ENCODE results near the gene ZIC1.

Gene ZIC1

GRCh38 chr3:147411815-147412241, 2.7 kb downstream of the ZIC1 start:
- DNase-seq, result no peak

- DNase-seq, result no peak
Measured at GRCh38 chr3:147412261-147412916, 3.2 kb downstream of the ZIC1 start.

- no peak for DNase-seq
Measured at GRCh38 chr3:147412917-147413685, 3.9 kb downstream of the ZIC1 start.

- DNase-seq, result no peak
Measured at GRCh38 chr3:147413686-147414389, 4.7 kb downstream of the ZIC1 start.

- DNase-seq, result no peak
Measured at GRCh38 chr3:147414390-147415138, 5.4 kb downstream of the ZIC1 start.

- no peak for DNase-seq
Measured at GRCh38 chr3:147415286-147415685, 6.1 kb downstream of the ZIC1 start.

- no peak for DNase-seq
Measured at GRCh38 chr3:147415874-147416273, 6.7 kb downstream of the ZIC1 start.

GRCh38 chr3:147416931-147417330, 7.8 kb downstream of the ZIC1 start:
- no peak for DNase-seq

- no peak for DNase-seq
Measured at GRCh38 chr3:147417551-147418295, 8.6 kb downstream of the ZIC1 start.

- DNase-seq, result no peak
Measured at GRCh38 chr3:147418371-147418781, 9.2 kb downstream of the ZIC1 start.

GRCh38 chr3:147418808-147419701, 9.9 kb downstream of the ZIC1 start:
- no peak for DNase-seq

- DNase-seq, result no peak
Measured at GRCh38 chr3:147419781-147420224, 10.6 kb downstream of the ZIC1 start.

GRCh38 chr3:147420353-147421183, 11.4 kb downstream of the ZIC1 start:
- DNase-seq, result no peak

GRCh38 chr3:147421184-147421912, 12.2 kb downstream of the ZIC1 start:
- DNase-seq, result no peak

- DNase-seq, result no peak
Measured at GRCh38 chr3:147422196-147422595, 13.0 kb downstream of the ZIC1 start.

- no peak for DNase-seq
Measured at GRCh38 chr3:147422601-147423536, 13.7 kb downstream of the ZIC1 start.

GRCh38 chr3:147423537-147423797, 14.3 kb downstream of the ZIC1 start:
- no peak for DNase-seq

- no peak for DNase-seq
Measured at GRCh38 chr3:147423798-147424580, 14.8 kb downstream of the ZIC1 start.

Measured in NCI-H1092 (cell line).